Activated T-cell treated with anti-CD3 and anti-CD28 coated beads, Interleukin-2, amount 50 U/mL, for 24 hours (primary cell): ENCODE results near the gene EIF2B2.
A peak's percentile ranks its signal among the peaks of the same experiment; 100 is the strongest.

ENCODE experiments used
- DNase-seq: peaks from one replicate; pipeline ENCODE4 v3.0.0-alpha.2; 2020
- H3K27ac Mint-ChIP-seq: 2 replicates; pipeline ENCODE4 v1.8.0; 2020; ENCODE audit warnings: mild to moderate bottlenecking, mixed read lengths
- H3K27me3 Mint-ChIP-seq: 2 replicates; pipeline ENCODE4 v1.8.0; 2020; ENCODE audit warnings: mixed read lengths
- H3K36me3 Mint-ChIP-seq: 2 replicates; pipeline ENCODE4 v1.8.0; 2020; ENCODE audit warnings: low read depth, mixed read lengths
- H3K4me1 Mint-ChIP-seq: 2 replicates; pipeline ENCODE4 v1.8.0; 2020; ENCODE audit warnings: low read depth, mixed read lengths
- H3K4me3 Mint-ChIP-seq: 2 replicates; pipeline ENCODE4 v1.8.0; 2020; ENCODE audit warnings: mild to moderate bottlenecking, moderate library complexity, mixed read lengths
- H3K9me3 Mint-ChIP-seq: 2 replicates; pipeline ENCODE4 v1.8.0; 2020; ENCODE audit warnings: mixed read lengths

Gene EIF2B2

DNA sequence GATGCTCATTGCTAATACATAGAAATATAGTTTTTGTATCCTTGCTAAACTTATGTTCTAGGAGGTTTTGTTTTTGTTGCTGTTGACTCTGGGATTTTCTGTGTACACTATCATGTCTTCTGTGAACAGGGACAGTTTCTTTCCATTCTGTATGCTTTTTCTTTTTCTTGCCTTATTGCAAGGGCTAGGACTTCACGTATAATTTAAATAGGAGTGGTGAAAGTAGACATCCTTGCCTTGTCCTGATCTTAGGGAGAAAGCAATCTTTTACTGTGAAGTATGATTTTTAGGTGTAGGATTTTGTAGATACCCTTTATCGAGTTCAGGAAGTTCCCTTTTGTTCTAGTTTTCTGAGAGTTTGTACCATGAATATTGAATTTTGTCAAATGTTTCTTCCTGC lies 1.5 kb upstream of the EIF2B2 start:
- no peaks in the 10 kb centered on the region for H3K9me3 Mint-ChIP-seq
- H3K27me3 Mint-ChIP-seq, result no peaks in the 10 kb centered on the region
- H3K4me3 Mint-ChIP-seq, result no peak overlapping the region
- peaks cover 35% of the 10 kb centered on the region for H3K4me1 Mint-ChIP-seq
- H3K36me3 Mint-ChIP-seq, result peaks cover 35% of the 10 kb centered on the region
- H3K27ac Mint-ChIP-seq, result no peak overlapping the region
- DNase-seq, result no peak

DNA sequence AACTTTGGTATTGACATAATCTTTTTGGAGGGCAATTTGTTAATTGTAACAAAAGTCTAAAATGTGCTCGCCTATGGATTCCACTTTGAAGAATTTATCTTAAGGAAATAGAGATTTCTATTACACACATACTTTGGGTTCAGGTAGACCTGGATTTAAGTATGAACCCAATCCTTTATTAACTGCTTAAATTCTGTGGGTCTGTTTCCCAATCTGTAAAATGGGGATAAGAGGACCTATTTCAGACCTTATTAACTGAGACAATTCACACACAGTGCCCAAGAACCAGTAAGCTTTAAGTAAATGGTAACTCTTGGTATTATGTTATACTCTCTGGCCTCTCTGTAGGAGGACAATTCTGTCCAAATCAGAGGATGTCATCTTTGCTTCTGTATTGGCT lies 822 bp upstream of the EIF2B2 start:
- H3K9me3 Mint-ChIP-seq, result no peaks in the 10 kb centered on the region
- H3K4me3 Mint-ChIP-seq, result peak overlapping the region; percentile 97
- H3K36me3 Mint-ChIP-seq, result peaks cover 42% of the 10 kb centered on the region
- H3K4me1 Mint-ChIP-seq, result peaks cover 39% of the 10 kb centered on the region
- H3K27ac Mint-ChIP-seq, result peak overlapping the region; percentile 97
- no peaks in the 10 kb centered on the region for H3K27me3 Mint-ChIP-seq
- DNase-seq, result no peak

DNA sequence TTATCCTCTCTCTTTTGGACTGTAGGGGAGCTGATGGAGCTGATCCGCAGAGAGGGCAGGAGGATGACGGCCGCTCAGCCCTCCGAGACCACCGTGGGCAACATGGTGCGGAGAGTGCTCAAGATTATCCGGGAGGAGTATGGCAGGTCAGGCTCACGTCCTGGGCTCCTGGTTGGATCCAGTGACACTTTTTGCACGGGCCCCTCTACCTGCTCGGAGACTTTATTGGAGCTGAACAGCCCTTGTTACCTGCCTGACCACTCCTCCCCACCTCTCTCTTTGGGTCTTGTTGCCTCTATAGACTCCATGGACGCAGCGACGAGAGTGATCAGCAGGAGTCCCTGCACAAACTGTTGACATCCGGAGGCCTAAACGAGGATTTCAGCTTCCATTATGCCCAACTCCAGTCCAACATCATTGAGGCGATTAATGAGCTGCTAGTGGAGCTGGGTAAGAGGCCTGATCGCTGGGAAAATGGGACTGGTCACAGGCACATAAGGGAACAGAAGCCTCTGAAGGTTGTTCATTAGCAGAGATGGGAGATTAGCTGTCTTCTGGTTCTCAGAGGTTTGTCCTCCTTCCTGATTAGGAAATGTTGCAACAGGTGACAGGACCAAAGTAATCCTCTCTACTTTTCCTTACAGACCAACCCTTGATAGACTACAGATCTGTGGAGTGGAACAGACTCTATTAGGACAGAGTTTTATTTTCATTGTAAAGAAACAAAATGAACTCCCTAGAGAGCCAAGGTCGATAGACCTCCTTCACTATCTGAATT lies 718 bp downstream of the EIF2B2 start:
- peaks cover 57% of the 10 kb centered on the region for H3K36me3 Mint-ChIP-seq
- no peak for DNase-seq

DNA sequence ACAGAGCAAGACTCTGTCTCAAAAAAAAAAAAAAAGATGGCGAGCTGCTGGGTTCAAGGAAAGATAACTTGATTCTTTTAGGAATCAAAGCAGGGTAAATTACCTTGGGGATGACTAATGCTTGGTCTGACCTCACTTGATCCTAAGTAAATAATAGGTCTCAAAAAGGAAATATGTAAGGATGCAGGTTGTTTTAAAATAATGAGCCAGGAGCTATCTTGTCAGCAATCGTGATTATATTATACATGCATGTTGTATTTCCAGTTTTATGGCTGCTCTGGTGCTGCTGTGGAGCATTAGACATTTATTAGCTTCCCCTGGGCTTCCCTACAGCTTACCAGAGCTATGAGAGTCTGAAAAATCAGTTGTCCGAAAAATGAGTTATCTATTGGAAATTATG lies 2.6 kb downstream of the EIF2B2 start:
- Mint-ChIP-seq H3K27ac (peak overlapping the region; percentile 22), H3K4me3 (no peak overlapping the region), H3K27me3 (no peaks in the 10 kb centered on the region), H3K9me3 (no peaks in the 10 kb centered on the region), H3K4me1 (peaks cover 50% of the 10 kb centered on the region), H3K36me3 (peaks cover 76% of the 10 kb centered on the region)
- DNase-seq, result no peak

More for the DNA sequence above, 718 bp downstream of the EIF2B2 start:
- H3K4me1 Mint-ChIP-seq, result peaks cover 46% of the 10 kb centered on the region
- H3K27ac Mint-ChIP-seq, result peak overlapping the region; percentile 97
- H3K9me3 Mint-ChIP-seq, result no peaks in the 10 kb centered on the region
- H3K27me3 Mint-ChIP-seq, result no peaks in the 10 kb centered on the region
- peak overlapping the region; percentile 97 for H3K4me3 Mint-ChIP-seq

DNA sequence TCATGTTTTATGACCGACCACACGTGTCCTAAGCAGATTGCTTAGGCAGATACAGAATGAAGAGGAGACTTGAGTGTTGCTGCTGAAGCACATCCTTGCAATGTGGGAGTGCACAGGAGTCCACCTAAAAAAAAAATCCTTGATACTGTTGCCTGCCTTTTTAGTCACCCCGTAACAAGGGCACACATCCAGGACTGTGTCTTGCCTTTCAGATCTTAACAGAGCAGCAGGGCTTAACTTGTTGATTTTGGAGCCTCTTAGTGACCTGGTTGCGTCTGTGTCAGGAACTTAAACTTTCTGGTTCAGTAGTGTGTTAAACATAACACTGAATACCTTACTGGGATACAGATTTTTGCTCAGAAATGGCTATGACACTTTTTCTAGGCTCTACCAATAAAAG lies 6.5 kb downstream of the EIF2B2 start:
- Mint-ChIP-seq H3K36me3 (peaks cover 98% of the 10 kb centered on the region), H3K4me1 (peaks cover 54% of the 10 kb centered on the region), H3K9me3 (no peaks in the 10 kb centered on the region), H3K27me3 (no peaks in the 10 kb centered on the region), H3K27ac (no peak overlapping the region), H3K4me3 (no peak overlapping the region)
- no peak for DNase-seq

DNA sequence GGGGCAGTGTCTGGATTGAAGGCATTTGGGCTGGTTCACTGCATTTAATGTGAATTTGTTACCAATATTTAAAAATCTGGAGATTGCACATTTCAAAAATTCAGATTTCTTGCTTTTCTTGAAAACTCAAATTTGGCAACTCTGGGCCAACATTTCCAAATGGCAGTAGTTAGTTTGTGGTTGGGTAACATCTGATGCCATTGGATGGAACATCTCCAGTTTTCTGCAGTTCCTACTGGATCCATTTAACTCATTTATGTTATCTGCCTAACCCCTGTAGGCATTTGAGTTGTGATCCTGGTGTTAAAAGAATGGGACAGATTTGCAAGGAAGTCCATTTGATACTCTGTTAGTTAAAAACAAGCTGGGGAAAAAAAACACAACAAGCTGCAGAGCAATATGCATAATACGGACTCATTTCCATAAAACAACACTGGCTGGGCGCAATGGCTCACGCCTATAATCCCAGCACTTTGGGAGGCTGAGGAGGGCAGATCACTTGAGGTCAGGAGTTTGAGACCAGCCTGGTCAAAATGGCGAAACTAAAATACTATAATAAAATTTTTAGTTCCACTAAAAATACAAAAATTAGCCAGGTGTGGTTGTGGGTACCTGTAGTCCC lies 7.9 kb downstream of the EIF2B2 start:
- H3K4me3 Mint-ChIP-seq, result no peak overlapping the region
- no peak for DNase-seq
- H3K27me3 Mint-ChIP-seq, result no peaks in the 10 kb centered on the region
- H3K9me3 Mint-ChIP-seq, result no peaks in the 10 kb centered on the region
- H3K4me1 Mint-ChIP-seq, result peaks cover 41% of the 10 kb centered on the region
- H3K36me3 Mint-ChIP-seq, result peaks cover 97% of the 10 kb centered on the region
- H3K27ac Mint-ChIP-seq, result peak overlapping the region; percentile 63

DNA sequence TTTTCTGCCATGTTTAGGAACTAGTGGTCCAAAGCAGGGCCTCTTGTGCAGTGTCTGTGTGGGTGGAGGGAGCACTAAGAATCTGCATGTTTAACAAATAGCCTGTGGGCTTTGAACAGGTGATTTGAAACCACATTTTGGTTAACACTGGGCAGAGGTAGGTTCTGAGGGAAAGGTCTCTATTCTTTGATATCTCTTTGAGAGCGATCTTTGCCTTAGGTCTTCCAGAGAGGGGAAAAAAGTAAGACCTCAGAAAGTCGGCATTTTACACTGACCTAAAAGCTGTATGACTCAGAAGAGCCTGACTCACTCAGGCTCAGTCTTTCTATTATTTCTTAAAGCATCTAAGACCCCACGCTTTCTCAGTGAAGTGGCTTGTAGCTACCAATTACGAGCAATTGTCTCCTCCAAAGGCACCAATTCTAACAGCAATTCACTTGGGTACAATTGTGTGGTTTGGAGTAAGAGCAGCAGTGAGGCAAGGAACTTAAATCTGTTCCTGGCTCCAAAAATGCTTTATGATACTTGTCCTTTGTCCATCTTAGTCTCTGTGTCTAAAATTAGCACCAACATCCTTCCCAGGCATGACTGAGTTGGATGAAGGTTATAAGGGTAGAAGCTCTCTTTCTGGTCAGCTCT lies 8.8 kb downstream of the EIF2B2 start:
- DNase-seq, result no peak
- Mint-ChIP-seq H3K4me3 (no peak overlapping the region), H3K27ac (peak overlapping the region; percentile 79), H3K27me3 (no peaks in the 10 kb centered on the region), H3K36me3 (peaks cover 97% of the 10 kb centered on the region), H3K9me3 (no peaks in the 10 kb centered on the region), H3K4me1 (peaks cover 37% of the 10 kb centered on the region)

DNA sequence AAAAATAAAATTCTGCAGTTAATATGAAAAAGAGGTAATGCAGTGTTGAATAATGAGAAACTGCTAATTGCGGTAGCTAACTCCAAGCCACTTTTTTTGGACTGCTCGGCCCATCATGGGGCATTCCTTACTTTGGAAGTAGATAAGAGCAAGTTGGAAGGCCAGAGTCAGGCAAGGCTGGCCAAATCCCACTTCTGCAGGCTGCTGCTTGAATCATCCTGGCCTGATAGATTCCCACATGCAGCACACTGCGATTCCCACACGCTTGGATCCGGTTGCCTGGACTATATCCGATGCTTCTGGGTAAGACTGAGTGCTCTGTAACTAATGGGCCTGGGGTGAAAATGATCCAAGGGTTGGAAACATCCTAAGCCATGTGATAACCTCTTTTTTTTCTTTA lies 10.6 kb downstream of the EIF2B2 start:
- Mint-ChIP-seq H3K4me1 (peaks cover 26% of the 10 kb centered on the region), H3K27me3 (no peaks in the 10 kb centered on the region), H3K4me3 (no peak overlapping the region), H3K9me3 (no peaks in the 10 kb centered on the region), H3K27ac (no peak overlapping the region), H3K36me3 (peaks cover 96% of the 10 kb centered on the region)
- no peak for DNase-seq

DNA sequence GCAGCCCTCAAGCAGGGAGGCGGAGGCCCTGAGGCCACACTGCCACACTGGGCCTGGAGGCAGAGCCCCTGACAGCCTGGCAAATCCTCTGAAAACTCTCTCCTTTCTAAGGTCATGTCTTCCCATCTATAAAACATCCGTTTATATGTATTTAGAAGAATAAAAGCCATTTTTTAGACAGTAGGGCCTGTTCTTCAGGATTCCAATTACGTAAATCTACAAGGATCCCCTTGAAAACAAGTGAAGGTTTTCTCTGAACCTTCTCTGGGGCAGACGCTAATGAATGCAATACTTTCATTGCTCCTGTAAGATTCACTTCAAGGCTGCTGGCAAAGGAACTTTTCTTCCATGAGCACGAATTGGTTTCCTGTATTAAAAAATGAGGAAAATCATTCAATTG lies 12.8 kb downstream of the EIF2B2 start:
- peaks cover 92% of the 10 kb centered on the region for H3K36me3 Mint-ChIP-seq
- no peaks in the 10 kb centered on the region for H3K9me3 Mint-ChIP-seq
- no peak overlapping the region for H3K4me3 Mint-ChIP-seq
- no peak for DNase-seq
- no peaks in the 10 kb centered on the region for H3K27me3 Mint-ChIP-seq
- peaks cover 20% of the 10 kb centered on the region for H3K4me1 Mint-ChIP-seq
- H3K27ac Mint-ChIP-seq, result no peak overlapping the region

DNA sequence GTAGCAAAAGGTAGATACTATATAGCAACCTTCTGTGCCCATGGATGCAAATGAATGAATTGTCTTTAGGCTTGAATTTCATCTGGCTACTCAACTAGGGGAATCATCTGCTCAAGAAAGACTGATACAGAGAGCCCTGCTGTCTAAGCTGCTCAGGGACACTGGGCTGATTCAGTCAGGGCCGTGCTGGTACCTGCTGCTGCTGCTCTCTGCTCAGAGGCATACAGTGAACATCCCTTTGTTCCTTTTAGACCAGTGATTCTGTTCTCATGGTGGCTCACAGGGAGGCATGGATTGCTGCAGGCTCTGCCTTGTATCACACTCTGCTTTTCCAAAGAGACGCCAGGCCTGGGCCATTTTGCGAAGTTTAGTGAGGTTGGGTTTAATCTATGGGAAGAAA lies 14.1 kb downstream of the EIF2B2 start:
- no peaks in the 10 kb centered on the region for H3K9me3 Mint-ChIP-seq
- no peak overlapping the region for H3K4me3 Mint-ChIP-seq
- DNase-seq, result no peak
- no peak overlapping the region for H3K27ac Mint-ChIP-seq
- peaks cover 8% of the 10 kb centered on the region for H3K4me1 Mint-ChIP-seq
- peaks cover 91% of the 10 kb centered on the region for H3K36me3 Mint-ChIP-seq
- no peaks in the 10 kb centered on the region for H3K27me3 Mint-ChIP-seq

DNA sequence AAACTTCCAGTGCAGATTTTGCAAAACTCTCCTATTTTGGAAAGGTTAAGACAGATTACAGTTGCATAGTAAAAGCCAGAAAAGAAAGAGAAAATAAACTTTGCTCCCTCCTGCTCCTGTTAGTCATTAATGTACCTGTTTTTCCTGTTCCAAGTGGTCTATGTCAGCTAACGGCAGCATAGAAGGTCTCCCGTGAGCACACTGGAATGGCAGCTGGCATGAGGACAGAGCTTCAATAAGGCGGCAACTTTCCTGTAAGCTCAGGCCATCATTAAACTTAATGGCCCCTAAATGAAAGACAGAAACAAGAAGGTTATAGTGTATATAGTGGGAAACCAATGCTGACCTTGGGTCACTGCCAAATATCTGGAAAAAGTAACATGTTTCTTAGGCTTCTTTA lies 16.0 kb downstream of the EIF2B2 start:
- no peak overlapping the region for H3K4me3 Mint-ChIP-seq
- H3K27ac Mint-ChIP-seq, result no peak overlapping the region
- H3K27me3 Mint-ChIP-seq, result no peaks in the 10 kb centered on the region
- peaks cover 88% of the 10 kb centered on the region for H3K36me3 Mint-ChIP-seq
- no peaks in the 10 kb centered on the region for H3K9me3 Mint-ChIP-seq
- H3K4me1 Mint-ChIP-seq, result no peaks in the 10 kb centered on the region
- DNase-seq, result no peak

DNA sequence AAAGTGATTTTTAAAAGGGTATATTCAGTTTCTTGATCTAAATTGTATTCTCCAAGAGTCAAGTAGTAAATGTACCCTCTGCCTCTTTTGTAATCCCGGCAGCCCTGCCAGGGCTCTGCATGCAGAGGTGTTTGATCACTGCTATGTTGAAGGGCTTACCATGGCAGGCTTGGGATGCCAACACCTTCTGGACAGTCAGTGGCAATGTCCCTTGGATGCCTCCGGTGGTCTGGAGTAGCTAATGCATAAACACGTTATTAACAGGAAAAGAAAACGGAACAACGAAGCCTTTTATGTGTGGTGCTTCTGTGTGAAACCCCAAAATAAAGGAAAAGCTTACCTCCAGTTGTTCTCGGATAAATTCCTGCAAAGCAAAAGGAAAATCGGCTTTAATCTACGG lies 19.9 kb downstream of the EIF2B2 start:
- Mint-ChIP-seq H3K9me3 (no peaks in the 10 kb centered on the region), H3K36me3 (peaks cover 53% of the 10 kb centered on the region), H3K4me1 (no peaks in the 10 kb centered on the region), H3K4me3 (no peak overlapping the region), H3K27me3 (no peaks in the 10 kb centered on the region), H3K27ac (no peak overlapping the region)
- DNase-seq, result no peak

DNA sequence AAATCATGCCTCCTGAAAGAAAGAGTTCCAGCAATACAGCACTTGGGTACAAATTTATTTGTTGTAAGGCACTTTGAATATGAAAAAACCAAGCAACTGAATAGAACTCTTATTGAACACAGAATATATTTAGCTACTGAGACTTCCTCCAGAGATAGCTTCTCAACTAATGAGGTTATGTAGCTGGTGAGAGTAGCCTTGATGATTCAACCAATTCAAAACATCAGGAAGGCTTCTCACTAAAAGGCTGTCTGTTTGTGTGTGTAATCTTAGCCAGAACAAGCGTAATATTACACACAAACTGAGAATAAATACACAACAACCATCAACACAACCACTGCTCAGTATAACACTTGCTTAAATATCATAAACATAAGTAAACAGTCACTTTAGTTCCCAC lies 20.4 kb downstream of the EIF2B2 start:
- Mint-ChIP-seq H3K4me3 (no peak overlapping the region), H3K36me3 (peaks cover 52% of the 10 kb centered on the region), H3K27ac (no peak overlapping the region), H3K27me3 (no peaks in the 10 kb centered on the region), H3K4me1 (no peaks in the 10 kb centered on the region), H3K9me3 (no peaks in the 10 kb centered on the region)
- no peak for DNase-seq

DNA sequence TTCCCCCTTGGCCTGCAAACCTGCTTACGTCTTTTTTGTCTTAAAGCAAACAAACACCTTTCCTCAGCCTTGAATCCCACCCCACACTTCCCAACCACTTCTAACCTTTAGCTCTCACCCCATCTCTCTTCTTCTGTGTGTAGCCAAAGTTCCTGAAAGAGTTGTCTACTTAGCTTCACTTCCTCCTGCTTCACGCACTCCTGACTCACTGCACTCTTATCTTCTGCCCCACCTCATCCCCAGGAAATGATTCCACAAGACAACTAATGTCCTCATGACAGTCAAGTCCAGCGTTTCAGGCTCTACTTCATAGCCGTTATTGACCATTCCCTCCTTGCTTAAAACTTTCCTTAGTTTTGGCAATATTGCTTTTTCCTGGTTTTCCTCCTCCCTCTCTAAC lies 22.4 kb downstream of the EIF2B2 start:
- H3K4me3 Mint-ChIP-seq, result no peak overlapping the region
- DNase-seq, result no peak
- no peaks in the 10 kb centered on the region for H3K9me3 Mint-ChIP-seq
- H3K27me3 Mint-ChIP-seq, result no peaks in the 10 kb centered on the region
- H3K4me1 Mint-ChIP-seq, result no peaks in the 10 kb centered on the region
- H3K27ac Mint-ChIP-seq, result no peak overlapping the region
- H3K36me3 Mint-ChIP-seq, result peaks cover 50% of the 10 kb centered on the region

DNA sequence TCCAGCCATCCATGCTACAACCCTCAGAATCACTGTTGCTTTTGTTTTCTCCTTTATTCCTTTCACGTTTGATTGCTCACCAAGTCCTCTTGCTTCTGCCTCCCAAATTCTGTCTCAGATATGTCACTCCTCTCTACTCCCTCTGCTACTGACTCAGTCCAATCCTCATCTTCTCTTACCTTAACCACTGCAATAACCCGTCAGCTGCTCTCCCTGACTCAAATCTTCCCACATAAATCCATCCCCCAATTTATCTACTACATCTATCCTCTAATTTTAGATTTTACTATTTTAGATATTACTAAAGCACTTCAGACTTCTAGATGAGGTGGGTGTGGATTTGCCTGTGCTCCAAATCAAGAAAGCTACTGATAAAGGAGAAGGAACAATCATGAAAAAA lies 23.2 kb downstream of the EIF2B2 start:
- no peaks in the 10 kb centered on the region for H3K4me1 Mint-ChIP-seq
- no peak for DNase-seq
- no peak overlapping the region for H3K27ac Mint-ChIP-seq
- peaks cover 52% of the 10 kb centered on the region for H3K36me3 Mint-ChIP-seq
- no peaks in the 10 kb centered on the region for H3K27me3 Mint-ChIP-seq
- no peak overlapping the region for H3K4me3 Mint-ChIP-seq
- no peaks in the 10 kb centered on the region for H3K9me3 Mint-ChIP-seq
